T-helper 1 cell treated with Interleukin-12 subunit alpha and Interleukin-12 subunit beta and Interleukin-4 antibody, amounts not matched to agents 30 ng/mL and 1 ng/mL, for 36 hours (primary cell): ENCODE results near the gene B3GALT6. TPM values are rescaled to one million over a fixed set of nuclear protein-coding genes. Genes with fewer than 3 reads are reported as not detected.

Source experiments
- intact Hi-C: fragments of 100-400 bp; cut with micrococcal nuclease; formaldehyde crosslinking; loops from one replicate; pipeline ENCODE4 v1.15.1; 2024
- total RNA-seq: library from RNA; stranded (reverse); gene quantifications from 2 replicates; pipeline ENCODE4 v1.2.3, GENCODE V29; 2022

B3GALT6 gene
- total RNA-seq, 1 donor from 2014 or later = 32.5 TPM

DNA sequence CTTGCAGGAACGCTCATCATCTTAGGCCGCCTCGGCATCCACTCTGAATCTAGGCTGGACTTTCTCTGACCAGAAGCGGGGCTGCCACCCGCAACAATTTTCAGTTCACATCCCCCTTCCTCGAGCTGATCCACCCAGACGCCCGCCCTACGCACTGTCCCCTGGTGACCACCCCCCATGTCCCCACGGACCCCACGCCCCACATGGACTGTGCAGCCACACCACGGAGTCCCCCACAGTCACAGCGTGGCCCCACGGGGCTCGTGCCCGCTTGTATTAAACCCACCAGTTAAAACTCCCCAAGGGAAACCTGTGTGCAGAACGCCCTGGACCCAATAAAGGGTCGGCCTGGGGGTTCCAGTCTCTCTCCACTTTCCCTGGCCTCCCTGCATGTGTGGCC, 27.5 kb downstream of the B3GALT6 start:
- intact Hi-C loops = no loop called here

DNA sequence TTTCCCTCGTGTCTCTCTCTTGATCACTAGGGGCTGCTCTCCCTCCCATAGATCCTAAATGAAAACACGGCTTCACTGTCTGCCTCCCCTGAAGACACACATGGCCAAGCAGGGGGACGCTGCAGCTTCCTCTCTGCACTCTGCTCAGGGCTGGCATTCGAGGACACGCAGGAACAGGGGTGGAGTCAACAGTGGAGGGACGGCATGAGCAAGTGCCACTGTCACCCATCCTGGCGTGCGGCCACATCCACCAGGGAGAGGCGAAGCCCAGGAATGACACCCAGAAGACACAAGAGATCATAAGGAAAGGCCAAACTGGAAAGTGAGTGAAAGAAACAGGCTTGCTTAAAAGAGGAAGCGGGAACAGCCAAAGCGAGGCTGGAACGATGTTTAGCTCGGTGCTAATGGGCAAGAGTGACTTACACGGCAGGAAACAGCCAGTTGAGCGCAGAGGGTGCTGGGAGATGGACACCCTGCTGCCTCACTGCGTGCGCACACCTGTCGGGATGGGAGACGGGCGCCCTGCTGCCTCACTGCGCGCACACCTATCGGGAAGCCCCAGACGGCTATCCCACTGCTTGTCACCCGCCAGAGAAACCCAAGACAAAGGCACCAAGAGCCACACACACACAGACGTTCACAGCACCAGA, 28.0 kb downstream of the B3GALT6 start:
- intact Hi-C loops = no loop called here

GRCh38 chr1:1260843-1261560, 29.0 kb downstream of the B3GALT6 start:
- intact Hi-C loops = no loop called here

DNA sequence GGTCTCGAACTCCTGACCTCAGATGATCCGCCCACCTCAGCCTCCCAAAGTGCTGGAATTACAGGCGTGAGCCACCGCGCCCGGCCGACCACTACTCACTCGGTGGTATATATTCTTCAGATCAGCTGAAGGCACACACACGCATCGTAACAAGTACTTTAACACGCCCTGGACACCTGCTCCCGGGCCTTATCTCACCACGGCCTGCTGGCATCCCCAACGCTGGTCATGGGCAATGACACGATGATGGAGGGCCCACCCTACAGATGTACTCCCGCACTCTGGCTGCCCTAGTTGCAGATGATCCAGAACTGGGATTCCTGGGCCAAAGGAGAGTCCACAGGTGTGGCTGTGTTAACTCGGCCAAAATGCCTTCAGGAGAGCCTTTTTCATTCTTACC, 30.0 kb downstream of the B3GALT6 start:
- intact Hi-C loops = no loop called here

- intact Hi-C loops = no loop called here
These were observed 30.7 kb downstream of the B3GALT6 start for GRCh38 chr1:1262758-1263157.

GRCh38 chr1:1264026-1264425, 32.0 kb downstream of the B3GALT6 start:
- intact Hi-C loops = no loop called here

- intact Hi-C loops = no loop called here
These were observed 32.8 kb downstream of the B3GALT6 start for GRCh38 chr1:1264868-1265272.

GRCh38 chr1:1267488-1268283, 35.6 kb downstream of the B3GALT6 start:
- intact Hi-C loops = no loop called here

- intact Hi-C loops = no loop called here
These were observed 36.2 kb downstream of the B3GALT6 start for GRCh38 chr1:1268284-1268682.

DNA sequence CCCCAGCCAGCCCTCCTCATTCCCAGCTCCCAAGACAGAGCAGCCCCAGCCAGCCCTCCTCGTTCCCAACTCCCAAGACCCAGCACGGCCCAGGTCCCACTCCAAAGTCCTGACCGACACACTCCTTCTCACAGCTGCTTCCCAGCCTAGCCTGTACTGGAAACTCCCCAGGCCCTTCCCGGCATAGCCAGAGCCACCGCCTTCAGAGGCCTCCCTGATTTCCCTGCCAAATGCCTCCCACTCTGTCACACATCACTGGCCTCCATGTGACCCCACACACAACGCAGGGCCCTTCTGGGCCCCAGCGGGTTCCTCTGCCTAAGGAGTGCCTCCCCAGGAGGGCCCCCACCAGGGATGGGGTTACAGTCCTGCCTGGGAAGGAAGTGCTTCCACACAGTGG, 38.8 kb downstream of the B3GALT6 start:
- intact Hi-C loops = loop anchor here (5.0 kb wide), 2 partner anchors 64 to 259 kb away; partner anchors contain the start of genes ISG15 and TNFRSF18

GRCh38 chr1:1272341-1273208, 40.5 kb downstream of the B3GALT6 start:
- intact Hi-C loops = loop anchor here (1.0 to 5.0 kb wide), 6 partner anchors 41 to 260 kb away; partner anchors contain the start of genes AURKAIP1, C1orf159, CCNL2 and ISG15

DNA sequence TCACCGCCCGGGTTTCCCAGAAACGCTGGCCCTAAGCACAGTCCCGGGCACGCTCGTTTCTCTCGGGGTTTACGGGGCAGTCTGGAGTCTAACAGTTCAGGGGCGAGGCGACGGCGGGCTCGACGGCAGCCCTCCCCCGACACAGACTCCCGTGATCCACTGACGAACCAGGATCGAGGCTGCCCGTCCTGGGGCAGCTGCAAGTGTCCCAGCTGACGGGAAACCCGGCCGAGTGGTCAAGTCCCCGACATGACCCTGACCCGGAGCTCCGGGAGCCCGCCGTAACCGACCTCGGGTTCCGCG, 41.1 kb downstream of the B3GALT6 start:
- intact Hi-C loops = loop anchor here (1.0 to 5.0 kb wide), 6 partner anchors 42 to 261 kb away; partner anchors contain the start of genes AURKAIP1, C1orf159, CCNL2 and ISG15

GRCh38 chr1:1273512-1274298, 41.7 kb downstream of the B3GALT6 start, which contains the start of gene UBE2J2:
UBE2J2 (minus strand) TSS chr1:1273854; CDS start chr1:1267992, 5,862 bp downstream.
- intact Hi-C loops = loop anchor here (1.0 to 5.0 kb wide), 7 partner anchors 35 to 261 kb away; partner anchors contain the start of genes AURKAIP1, C1orf159, CCNL2 and ISG15

DNA sequence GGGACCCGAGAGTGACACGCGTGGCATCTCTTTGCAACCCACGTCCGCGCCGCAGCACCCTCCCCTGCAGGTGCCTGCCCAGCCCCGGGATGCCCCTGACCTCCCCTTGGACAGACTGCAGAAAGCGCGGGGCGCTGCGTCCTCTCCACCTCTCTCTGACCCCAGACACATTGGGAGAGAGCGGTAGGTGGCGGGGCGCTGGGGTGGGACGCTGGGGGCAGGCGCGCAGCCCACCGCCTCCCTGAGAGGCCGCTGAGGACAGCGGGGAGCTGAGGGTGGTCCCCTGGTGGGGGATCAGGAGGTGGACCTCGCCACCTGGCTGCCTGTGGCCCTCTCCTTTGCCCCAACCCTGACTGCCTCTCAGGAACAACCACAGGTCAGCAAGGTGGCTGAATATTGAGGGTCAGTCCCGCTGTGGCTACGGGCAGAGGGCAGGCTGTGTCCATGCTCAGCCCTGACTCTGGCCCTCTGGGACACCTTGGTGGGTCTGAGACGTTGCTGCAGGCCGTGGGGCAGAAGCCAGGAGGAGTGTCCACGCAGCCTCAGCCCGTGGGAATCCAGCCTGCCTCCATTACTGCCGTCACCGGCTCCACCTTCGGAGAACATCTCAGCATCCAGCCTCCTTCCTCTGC, 42.4 kb downstream of the B3GALT6 start:
- intact Hi-C loops = loop anchor here (1.0 to 5.0 kb wide), 3 partner anchors 34 to 262 kb away; partner anchors contain the start of genes ISG15, PUSL1 and TNFRSF18

DNA sequence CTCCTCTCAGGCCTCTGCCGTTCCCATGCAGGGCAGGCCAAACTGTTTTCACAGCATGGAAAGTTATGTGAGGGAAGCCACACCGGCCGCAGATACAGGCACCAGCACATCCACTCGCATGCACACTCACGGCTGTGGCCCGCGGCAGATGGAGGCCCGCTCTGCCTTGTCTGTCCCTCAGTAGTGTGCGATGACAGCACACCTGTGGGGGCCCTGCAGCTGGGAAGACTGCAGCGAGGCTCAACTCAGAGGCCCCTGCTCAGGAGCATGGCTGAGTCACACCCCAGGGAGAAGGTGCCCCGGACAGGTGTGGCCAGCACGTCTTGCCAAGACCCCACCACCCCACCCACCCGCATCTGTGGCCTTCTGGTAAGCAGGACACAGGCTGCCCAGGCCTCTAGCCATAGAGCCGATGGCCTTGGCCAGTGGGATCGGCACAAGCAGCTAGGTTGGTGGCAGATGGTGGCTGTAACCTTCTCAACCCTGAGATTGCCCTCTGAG, 42.9 kb downstream of the B3GALT6 start:
- intact Hi-C loops = loop anchor here (1.0 to 5.0 kb wide), 3 partner anchors 33 to 263 kb away; partner anchors contain the start of genes ISG15, PUSL1 and TNFRSF18

DNA sequence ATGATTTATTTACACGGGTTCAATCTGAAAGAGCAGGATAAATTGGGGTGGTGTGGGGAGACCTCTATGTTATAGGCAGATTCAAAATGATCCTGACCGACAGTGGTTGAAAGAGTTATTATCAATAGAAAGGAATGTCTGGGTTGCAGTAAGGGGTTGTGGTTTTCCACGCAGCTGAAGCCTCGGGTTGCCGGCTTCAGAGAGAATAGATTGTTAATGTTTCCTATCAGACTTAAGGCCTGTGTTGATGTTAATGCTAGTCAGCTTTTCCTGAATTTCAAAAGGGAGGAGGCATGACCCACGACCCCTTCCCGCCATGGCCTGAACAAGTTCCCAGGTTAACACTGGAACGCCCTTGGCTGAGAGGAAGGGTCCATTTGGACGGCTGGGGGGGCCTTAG, 43.8 kb downstream of the B3GALT6 start:
- intact Hi-C loops = no loop called here

- intact Hi-C loops = no loop called here
These were observed 46.6 kb downstream of the B3GALT6 start for GRCh38 chr1:1278620-1279019.

DNA sequence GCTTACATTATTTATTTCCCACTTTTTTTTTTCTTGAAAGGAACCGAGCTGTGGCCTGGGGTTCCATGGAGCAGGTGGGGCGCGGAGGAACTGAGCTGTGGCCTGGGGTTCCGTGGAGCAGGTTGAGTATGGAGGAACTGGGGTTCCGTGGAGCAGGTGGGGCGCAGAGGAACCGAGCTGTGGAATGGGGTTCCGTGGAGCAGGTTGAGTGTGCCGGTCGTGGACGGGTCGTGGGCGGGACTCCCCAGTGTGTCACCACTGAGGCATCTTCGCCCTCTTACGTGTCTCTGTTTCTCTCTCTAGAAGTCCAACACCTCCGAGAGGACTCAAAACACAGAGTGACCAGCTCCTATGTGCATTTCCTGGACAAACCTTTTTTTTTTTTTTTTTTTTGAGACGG, 47.0 kb downstream of the B3GALT6 start:
- intact Hi-C loops = no loop called here
